Measurements from ENCODE around the gene CTBP1.

The CTBP1 gene

GRCh38 chr4:1251773-1252066 lies 2.8 kb upstream of the CTBP1 start:
- no peak for DNase-seq (ENCODE audit: low read depth, low spot score)
- H3K27ac ChIP-seq, result no peak overlapping the region

DNA sequence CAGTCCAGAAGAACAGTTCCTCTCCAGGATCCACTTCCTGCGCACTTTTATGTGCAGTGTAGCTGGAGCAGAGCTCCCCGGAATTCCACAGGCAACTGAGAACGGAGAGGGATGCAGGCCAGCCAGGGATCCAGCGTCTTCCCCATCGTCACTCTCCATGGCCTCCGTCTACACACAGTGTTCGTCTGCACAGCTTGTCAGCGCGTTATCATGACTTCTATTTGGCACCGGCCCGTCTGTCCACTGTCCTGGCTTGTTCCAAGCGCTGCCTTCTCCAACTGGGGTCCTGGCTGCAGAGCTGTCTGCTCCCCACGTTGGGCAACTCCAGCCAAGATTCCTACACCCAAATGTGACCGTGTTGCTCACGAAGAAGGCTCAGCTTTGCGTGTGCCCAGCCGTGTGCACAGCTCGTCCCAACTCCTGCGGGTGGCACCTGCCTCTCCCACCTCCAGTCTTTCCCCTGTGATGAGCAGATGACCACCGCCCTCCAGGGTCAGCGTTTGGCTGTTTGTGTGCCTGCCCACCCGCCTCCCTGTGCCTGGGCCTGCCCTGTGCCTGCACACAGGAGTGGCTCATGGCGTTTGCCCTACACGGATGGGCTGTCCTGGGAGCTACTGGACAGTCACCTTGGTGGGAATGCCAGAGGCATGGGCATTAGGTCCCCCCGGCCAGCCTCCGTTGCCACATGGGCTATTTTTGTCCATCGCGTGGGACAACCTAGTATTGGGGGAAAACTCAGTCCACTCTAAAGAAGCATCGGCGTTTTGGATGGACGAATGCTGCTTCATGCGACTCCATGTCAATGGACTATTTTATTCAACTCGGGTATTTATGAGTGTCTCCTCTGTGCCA lies 2.2 kb upstream of the CTBP1 start:
- no peak overlapping the region for H3K27ac ChIP-seq
- DNase-seq (ENCODE audit: low read depth, low spot score), result no peak

DNA sequence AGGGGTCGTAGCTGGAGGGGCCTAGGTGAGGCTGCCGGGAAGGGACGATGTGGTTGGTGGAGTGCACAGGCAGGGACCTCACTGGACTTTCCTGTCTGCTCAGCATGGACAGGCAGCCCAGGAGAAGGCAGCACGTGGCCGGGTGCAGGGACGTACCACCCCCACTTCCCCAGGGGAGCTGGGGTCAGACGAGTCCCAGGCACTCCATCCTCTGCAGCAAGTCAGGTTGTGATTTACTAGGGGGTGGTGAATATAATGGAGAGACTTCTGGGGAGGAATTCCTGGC lies 1.5 kb upstream of the CTBP1 start:
- peak overlapping the region; percentile 89 for H3K27ac ChIP-seq
- DNase-seq (ENCODE audit: low read depth, low spot score), result no peak

DNA sequence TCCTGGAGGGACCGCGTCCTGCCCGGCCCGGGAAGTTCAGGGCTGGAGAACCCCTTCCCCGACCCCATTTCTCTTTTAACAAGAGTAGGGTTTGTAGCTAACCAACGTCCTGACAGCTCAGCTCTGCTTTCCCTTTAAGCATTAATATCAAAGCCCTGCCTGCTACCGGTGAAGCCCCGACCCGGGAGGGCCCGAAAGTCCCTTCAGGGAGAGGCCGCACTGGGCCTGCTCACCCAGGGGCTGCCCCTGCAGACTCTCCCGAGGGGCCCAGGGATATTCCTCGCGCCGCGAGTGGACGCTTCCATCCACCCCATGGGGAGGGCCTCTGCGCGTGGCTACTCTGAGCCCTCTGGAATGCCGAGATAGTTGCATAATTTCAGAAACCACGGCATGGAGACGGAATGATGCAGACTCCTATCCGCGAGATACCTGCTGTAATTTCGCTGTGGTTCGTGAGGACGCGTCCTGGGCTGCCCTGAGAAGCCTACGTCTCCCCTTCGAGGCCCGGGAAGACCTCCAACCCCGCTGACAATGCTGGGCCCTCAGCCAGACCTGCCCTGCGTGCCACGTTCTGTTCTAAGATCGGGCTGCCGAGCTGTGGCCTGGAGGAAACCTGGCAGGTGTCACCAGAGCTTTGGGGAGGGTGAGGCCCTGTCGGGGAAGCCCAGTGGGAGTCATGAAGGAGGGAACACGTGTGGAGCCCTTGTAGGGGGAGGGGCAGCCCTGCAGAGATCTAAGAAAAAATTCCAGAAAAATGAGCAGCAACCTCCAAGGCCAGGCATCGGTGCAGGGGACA lies 999 bp upstream of the CTBP1 start:
- H3K27ac ChIP-seq, result peak overlapping the region; percentile 89
- DNase-seq (ENCODE audit: low read depth, low spot score), result no peak

- peak overlapping the region; percentile 89 for H3K27ac ChIP-seq
- peak; percentile 49 for DNase-seq (ENCODE audit: low read depth, low spot score)
Measured at GRCh38 chr4:1249148-1249730, 309 bp upstream of the CTBP1 start.

DNA sequence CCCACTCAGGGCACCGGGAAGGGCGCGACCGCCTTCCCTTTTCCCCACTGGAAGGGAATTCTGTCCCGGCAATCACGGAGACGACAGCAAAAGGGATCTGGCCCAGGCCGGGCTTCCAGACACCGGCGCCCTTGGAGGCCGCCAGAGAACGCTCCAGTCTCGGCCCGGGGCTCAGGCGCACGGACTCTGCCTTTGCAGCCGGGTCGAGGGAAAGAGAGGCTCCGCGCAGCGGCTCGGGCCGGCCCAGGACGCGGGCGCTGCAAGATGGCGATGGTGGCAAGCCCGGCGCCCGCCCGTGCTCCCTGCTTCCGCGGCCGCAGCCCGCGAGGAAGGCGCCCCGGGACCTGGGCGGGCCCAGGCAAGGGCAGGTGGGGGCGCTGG lies 1.1 kb downstream of the CTBP1 start:
- peak overlapping the region; percentile 89 for H3K27ac ChIP-seq
- no peak for DNase-seq (ENCODE audit: low read depth, low spot score)

DNA sequence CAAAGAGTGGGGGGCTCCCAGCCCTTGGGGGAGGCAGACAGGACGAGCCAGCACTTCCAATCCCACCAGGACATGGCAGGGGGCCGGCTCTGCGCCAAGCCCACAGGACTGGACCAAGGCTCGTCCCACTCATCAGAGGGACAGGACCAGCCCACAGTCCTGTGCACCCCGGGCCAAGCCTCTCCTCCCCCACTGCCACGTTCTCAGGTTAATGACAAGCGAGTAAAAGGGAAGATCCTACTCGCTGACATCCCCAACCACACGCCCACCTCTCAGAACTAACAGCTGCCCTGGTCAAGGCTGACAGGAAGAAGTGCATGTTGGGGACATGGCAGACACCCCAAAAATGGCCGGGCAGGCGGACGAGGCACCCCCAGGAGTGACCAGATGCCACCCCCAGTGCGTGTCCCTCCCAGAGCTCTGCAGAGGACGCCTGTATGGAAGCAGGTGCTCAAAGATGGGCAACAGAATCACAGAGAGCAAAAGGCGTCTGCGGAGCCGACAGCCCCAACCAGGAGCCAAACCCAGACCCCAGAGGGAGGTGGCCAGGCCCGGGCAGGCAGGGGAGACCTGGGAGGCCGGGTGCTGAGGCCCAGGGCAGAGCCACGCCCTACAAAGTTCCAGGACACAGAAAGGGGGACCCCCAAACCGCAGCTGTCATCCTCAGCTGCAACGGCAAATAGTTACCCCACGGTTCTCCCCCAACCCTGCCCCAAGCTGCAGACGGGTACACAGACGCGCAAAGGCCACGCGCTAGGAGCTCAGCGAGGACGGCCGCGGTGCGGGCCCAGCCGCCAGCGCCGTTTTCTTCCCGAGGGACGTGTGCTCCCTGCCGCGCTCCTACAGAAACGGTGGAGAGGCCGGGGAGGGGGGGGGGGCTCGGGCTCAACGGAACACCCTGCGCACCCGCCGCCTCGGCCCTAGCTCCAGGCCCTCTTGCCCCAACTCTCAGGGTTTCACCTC lies 1.7 kb downstream of the CTBP1 start:
- DNase-seq (ENCODE audit: low read depth, low spot score), result no peak
- H3K27ac ChIP-seq, result peak overlapping the region; percentile 89

DNA sequence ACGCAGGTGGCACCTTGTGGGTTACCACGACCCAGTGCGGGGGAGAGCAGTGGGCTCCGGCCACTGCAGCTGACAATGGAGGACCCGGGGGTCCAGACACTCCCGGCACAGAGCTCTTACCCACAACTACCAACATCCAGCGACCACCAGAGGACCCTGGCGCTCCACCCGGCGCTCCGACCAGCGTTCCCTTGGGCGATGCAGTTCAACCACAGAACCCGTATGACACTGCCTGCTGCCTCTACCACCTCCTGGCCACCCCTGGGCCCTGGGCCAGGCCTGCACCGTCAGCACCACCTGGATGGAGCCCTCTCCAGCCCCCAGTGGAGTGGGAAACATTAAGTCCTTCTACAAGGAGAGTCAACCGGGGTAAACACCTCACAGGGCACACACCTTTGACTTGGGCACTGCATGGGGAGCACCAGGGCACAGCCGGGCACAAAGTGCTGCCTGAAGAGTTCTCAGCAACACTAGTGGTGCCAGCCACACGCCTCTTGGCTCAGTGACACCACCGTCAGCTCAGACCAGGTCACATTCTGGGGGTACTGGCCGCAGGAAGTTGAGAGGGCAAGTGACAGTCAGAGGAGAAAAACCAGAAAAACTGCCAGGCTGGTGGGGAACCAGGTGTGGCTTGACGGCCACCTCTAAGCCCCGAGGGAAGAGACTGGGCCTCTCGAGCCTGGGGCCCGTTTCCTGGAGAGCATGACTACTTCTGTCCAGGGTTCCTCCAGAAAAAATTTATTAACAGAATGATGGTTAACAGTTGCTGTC lies 2.6 kb downstream of the CTBP1 start:
- no peak for DNase-seq (ENCODE audit: low read depth, low spot score)
- peak overlapping the region; percentile 89 for H3K27ac ChIP-seq

DNA sequence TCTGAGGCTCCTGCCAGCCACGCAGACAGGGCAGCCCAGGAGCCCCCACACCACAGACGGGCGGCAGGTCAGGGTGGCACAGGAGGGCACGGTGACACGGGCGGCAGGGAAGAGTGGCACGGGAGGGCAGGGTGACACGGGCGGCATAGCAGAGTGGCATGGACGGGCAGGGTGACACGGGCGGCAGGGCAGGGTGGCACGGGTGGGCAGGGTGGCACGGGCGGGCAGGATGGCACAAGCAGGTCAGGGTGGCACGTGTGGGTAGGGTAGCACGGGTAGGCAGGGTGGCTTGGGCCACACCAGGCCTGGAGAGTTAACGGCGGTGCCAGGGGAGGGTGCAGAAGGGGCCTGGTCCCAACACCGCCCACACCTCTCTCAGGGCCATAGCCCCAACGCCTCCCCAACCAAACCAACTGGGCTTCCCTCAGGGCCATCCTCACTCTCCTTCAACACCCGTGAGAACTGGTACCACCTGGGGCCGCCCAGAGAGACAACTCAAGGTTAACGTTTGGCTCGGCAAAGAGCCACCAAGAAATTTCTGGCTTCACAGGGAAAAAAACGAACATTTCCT lies 3.4 kb downstream of the CTBP1 start:
- no peak for DNase-seq (ENCODE audit: low read depth, low spot score)
- no peak overlapping the region for H3K27ac ChIP-seq

- DNase-seq (ENCODE audit: low read depth, low spot score), result no peak
- no peak overlapping the region for H3K27ac ChIP-seq
Measured at GRCh38 chr4:1244978-1245471, 3.9 kb downstream of the CTBP1 start.

DNA sequence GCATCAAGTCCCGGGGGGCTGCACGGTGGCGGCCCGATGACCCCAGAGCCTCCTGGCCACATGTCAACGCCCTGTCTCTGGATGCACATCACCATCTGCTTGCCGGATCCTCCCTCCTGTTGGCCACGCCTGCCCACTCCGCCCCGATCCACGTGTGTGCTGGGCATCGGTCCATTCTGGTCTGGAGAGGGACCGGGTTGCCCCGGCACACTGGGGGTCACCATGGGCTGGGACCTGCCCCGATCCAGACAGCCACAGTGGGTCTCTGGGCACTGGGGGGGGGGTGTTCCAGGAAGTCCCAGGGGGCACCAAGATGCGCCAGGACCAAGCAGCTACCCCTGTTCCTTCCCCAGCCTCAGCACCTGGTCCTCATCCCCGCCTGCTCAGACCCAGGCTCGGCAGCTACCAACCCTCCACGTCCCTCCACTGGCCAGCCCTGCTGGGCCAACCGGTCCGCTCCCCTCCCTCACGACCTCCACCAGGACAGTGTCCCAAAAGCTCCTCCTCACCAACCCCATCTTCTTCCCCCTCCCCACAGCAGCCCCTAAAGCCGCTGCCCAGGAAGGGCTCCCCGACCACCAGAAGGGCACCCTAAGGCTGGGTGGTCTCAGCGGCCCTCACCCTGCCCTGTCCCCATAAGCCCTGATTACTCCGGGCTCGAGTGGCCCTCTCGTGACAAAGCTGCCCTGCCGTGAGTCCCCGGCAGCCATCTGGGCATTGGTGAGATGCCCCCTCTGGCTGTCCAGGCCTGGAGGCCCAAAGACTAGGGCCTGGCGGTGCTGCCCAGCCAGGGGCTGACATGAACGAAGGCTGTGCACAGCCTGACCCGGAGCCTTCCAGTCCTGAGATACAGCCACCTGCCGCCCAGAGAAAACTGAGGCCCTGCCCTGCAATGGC lies 4.6 kb downstream of the CTBP1 start:
- no peak overlapping the region for H3K27ac ChIP-seq
- DNase-seq (ENCODE audit: low read depth, low spot score), result no peak

- H3K27ac ChIP-seq, result no peak overlapping the region
Measured at GRCh38 chr4:1243451-1244080, 5.4 kb downstream of the CTBP1 start.

DNA sequence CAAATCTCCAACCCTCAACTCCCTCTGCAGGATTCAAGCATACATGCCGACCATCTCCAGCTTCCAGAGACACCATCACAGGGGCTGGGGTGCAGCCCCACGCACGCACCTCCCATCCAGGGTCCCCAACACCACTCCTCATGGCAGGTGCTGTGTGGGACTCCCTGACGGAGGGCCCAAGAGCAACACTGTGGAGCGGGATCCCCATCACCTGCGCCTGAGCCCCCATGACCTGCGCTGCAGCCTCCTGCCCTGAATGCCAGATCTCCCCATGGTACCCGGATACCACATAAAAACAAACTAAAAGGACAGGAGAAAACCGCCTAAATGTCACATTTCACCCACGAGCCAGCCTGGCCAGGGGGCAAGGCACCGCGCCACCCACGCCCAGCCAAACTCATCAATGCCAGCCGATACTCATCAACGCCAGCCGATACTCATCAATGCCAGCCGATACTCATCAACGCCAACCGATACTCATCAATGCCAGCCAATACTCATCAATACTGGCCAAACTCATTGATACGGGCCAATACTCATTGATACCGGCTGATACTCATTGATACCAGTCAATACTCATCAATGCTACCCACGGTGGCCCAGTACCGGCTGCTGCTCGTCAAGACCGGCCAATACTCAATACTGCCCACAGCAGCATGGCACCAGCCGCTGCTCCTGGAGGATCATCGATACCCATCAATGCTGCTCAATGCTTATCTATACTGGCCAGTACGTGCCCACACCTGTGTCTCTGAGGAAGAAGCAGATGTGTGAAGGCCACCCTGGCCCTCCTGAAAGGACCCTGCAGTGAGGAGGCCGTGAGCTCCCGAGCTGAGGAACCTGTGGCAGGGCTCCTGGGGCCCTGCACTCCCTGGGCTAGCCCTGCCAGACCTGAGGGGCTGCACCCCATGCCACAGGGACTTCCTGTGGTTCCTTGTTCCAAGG lies 6.2 kb downstream of the CTBP1 start:
- H3K27ac ChIP-seq, result no peak overlapping the region
- DNase-seq (ENCODE audit: low read depth, low spot score), result no peak

More at GRCh38 chr4:1243451-1244080, 5.4 kb downstream of the CTBP1 start:
- no peak for DNase-seq (ENCODE audit: low read depth, low spot score)

- no peak for DNase-seq (ENCODE audit: low read depth, low spot score)
- no peak overlapping the region for H3K27ac ChIP-seq
Measured at GRCh38 chr4:1241936-1242505, 6.9 kb downstream of the CTBP1 start.

DNA sequence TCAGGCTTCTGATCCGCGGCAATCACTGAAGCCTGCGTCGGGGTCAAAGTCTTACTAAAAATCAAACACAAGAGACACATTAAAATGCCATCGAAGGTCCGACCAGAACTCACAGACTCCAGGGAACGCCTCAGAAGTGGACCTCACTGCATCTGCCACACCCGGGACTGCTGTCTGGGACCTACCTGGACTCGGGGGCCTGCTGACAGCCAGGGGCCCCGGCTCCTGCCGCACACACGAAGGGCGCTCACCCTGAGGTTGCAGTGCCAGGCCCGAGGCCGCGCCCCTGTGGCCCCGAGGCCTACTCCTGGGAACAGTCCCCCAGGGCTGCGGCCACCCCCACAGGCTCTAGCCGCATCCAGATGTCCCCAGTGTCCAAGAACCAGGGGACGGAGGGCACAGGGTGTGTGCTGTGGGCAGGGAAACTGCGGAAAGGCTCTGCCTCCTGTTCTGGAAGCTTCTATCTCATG lies 7.4 kb downstream of the CTBP1 start:
- DNase-seq (ENCODE audit: low read depth, low spot score), result no peak
- no peak overlapping the region for H3K27ac ChIP-seq

Data from epithelial cell of prostate (primary cell).